Neural crest cell (in vitro differentiated cells): ENCODE data around the gene RDH13. TPM values are rescaled to one million over a fixed set of nuclear protein-coding genes. Genes with fewer than 3 reads are reported as not detected.

Experiments
- DNase-seq: peaks from one replicate; pipeline ENCODE4 v3.0.0; 2021; ENCODE audit warnings: low read depth, mixed read lengths, low spot score
- H3K27ac Mint-ChIP-seq: one replicate; pipeline ENCODE4 v1.8.0; 2021; ENCODE audit warnings: mild to moderate bottlenecking, mixed read lengths; ENCODE audit not compliant: unreplicated experiment
- H3K27me3 Mint-ChIP-seq: 2 replicates; pipeline ENCODE4 v1.8.0; 2021; ENCODE audit warnings: low read depth, mild to moderate bottlenecking, mixed read lengths
- H3K36me3 Mint-ChIP-seq: 2 replicates; pipeline ENCODE4 v1.8.0; 2021; ENCODE audit warnings: low read depth, mild to moderate bottlenecking, mixed read lengths
- H3K4me1 Mint-ChIP-seq: 2 replicates; pipeline ENCODE4 v1.8.0; 2021; ENCODE audit warnings: mixed read lengths
- H3K4me3 Mint-ChIP-seq: one replicate; pipeline ENCODE4 v1.8.0; 2021; ENCODE audit warnings: mild to moderate bottlenecking, mixed read lengths
- H3K9me3 Mint-ChIP-seq: 2 replicates; pipeline ENCODE4 v1.8.0; 2021; ENCODE audit warnings: mixed read lengths
- total RNA-seq: library from RNA; stranded (reverse); gene quantifications from 2 replicates; pipeline ENCODE4 v1.2.1, GENCODE V29; 2021
- TF ChIP-seq, protein P1 (sequence below): fragments of 200-600 bp; sonication (generic); conservative IDR thresholded peaks from 2 replicates; pipeline ENCODE4 v1.5.0; 2021; ENCODE audit warnings: antibody characterized with exemption, mild to moderate bottlenecking

The RDH13 gene
- total RNA-seq, 1 donor from 2014 or later = 19.9 TPM

DNA sequence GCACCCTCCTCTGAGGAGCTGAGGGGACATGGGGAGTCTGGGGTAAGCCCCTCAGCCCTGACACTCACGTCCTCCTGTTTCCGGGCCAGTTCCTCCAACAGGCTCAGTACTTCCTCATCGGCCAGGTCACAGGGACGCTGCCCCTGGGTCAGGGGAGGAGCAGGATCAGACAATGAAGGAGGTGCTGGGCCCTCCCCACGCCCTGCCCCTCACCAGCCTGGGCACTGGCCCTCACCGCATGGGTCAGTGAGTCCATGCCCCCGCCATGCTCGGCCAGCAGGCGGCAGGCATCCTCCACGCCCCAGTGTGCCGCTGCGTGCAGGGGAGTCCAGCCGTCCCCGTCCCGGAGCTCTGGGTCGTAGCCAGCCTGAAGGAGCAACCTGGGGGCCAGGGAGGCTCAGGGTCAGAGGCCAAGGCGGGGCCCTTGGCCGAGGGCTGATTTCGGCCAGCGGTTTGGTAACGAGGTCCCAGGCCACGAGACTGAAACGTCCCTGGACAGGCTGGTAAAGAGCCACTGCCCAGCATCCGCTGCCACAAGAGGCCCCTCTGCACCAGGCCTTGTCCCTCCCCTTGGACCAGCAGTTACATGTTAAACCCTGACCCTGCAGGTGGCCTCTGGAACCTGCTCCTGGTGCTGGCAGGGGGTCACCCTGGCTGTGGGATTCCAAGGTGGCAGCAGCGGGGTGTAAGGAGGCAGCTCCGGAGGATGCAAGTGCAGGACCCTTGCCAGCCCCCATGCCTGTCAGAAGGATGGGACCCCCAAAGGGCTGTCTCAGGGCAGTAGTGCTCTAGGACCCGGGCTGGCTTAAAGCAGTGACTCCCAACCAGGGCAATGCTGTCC lies 36.0 kb upstream of the RDH13 start:
- TF ChIP-seq, protein P1, sequence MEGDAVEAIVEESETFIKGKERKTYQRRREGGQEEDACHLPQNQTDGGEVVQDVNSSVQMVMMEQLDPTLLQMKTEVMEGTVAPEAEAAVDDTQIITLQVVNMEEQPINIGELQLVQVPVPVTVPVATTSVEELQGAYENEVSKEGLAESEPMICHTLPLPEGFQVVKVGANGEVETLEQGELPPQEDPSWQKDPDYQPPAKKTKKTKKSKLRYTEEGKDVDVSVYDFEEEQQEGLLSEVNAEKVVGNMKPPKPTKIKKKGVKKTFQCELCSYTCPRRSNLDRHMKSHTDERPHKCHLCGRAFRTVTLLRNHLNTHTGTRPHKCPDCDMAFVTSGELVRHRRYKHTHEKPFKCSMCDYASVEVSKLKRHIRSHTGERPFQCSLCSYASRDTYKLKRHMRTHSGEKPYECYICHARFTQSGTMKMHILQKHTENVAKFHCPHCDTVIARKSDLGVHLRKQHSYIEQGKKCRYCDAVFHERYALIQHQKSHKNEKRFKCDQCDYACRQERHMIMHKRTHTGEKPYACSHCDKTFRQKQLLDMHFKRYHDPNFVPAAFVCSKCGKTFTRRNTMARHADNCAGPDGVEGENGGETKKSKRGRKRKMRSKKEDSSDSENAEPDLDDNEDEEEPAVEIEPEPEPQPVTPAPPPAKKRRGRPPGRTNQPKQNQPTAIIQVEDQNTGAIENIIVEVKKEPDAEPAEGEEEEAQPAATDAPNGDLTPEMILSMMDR = no peak
- no peak for DNase-seq
- H3K4me1 Mint-ChIP-seq = peaks cover 10% of the 10 kb centered on the region
- no peak overlapping the region for H3K27ac Mint-ChIP-seq
- no peak overlapping the region for H3K4me3 Mint-ChIP-seq
- H3K36me3 Mint-ChIP-seq = peaks cover 11% of the 10 kb centered on the region
- H3K9me3 Mint-ChIP-seq = no peaks in the 10 kb centered on the region
- H3K27me3 Mint-ChIP-seq = no peaks in the 10 kb centered on the region

DNA sequence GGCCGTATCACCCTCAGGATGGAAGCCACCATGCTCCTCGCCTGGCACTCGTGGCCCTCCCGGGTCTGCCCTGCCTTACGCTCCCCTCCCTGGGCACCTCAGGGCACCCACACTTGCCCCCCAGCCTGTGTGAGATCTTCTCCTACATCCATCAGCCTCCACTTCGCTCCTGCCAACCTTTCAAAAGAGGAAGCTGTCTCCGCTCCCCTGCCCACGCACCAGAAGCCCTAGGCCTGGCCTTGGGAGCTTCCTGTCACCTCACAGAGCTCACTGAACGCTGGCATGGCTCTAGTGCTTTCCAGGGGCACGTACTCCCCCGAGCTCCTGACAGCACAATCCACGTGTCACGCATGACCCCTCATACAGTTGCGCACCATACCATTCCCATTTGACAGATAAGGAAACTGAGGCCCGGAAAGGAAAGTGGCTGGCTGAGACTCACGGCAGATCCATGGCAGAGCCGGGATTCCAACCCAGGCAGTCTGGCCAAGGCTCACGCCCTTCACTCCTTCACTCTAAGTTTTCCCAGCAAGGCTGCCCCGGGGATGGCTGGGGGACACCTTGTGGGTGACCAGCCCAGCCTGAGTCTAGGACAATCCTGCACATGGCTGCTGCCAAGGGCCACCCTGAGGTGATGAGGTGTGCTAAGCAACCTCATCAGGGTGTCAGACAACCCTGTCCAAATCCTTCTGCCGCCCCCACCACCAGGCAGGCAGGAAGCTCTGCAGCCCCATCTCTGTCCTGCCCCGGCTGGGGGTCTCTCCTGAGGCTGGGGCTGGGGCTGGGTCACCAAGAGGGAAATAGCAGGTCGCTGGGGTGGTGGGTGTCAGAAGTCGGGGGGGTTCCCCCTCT lies 35.1 kb upstream of the RDH13 start:
- no peaks in the 10 kb centered on the region for H3K27me3 Mint-ChIP-seq
- H3K4me1 Mint-ChIP-seq = peaks cover 10% of the 10 kb centered on the region
- no peak overlapping the region for H3K4me3 Mint-ChIP-seq
- peaks cover 9% of the 10 kb centered on the region for H3K36me3 Mint-ChIP-seq
- no peak overlapping the region for H3K27ac Mint-ChIP-seq
- DNase-seq = no peak
- TF ChIP-seq, protein P1 = no peak
- no peaks in the 10 kb centered on the region for H3K9me3 Mint-ChIP-seq

DNA sequence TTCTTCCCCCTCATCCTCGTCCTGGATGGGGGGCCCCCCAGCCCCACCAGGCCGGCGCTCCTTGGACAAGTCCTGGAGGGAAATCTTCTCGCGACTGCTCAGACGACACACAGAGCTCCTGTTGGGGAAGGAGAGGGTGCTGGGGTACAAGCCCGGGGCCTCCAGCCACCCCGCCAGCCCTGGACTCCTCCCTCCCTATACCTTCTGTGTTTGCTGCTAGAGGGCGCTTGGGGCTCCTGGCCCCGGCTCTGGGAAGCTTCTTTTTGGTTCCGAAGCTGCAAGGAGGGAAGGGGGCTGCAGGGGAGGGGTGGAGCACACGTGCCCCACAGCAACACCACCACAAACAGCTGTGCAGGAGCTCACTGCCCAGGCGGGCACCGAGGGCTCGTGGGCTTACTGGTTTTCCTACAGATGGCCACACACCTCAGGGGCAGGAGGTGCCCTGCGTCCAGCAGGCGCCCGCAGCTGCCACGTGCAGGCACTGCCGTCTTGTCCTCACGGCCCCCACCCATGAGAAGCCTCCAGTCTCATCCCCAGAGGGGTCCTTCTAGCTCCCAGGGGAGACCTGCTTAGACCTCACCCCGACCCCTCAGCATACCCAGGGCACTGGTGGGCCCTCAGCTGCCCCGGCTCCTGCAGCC lies 33.2 kb upstream of the RDH13 start:
- TF ChIP-seq, protein P1 = no peak
- H3K36me3 Mint-ChIP-seq = no peaks in the 10 kb centered on the region
- H3K4me3 Mint-ChIP-seq = no peak overlapping the region
- no peak for DNase-seq
- H3K27me3 Mint-ChIP-seq = no peaks in the 10 kb centered on the region
- H3K27ac Mint-ChIP-seq = no peak overlapping the region
- peaks cover 10% of the 10 kb centered on the region for H3K4me1 Mint-ChIP-seq
- H3K9me3 Mint-ChIP-seq = no peaks in the 10 kb centered on the region

DNA sequence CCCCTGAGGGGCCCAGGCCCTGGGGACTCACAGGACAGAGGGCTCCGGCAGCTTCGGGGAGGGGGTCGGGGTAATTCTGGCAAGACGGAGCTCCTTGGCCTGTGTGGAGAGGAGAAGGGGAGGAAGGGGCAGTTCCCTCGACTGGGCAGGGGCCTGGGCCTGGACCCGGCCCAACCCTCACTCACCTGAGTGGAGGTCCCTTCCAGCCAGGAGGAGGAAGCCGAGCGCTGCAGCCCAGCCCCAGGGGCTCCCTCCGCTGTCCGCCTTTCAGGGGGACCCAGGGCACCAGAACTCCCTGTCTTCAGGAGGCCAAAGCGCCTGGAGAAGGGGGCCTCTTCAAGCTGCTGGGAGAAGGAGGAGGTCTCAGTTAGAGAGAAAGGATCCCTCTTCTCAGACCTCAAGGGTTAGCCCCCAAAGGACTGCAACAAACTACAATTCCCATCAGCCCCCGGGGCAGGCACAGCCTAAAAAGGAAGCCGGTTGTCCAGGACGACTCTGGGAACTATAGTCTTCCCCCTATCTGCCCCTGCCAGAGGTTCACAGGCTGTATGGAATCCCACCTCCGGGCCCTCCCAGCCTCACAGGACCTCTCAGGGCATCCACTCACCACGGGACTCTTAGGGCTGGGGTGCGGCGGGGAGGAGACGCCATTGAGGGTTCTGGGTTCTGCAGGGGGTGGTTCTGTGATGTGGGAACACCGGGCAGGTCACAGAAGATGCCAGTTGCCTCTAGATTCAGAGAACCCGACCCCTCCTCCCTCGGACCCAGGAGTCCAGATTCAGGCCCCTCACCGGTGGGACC lies 32.5 kb upstream of the RDH13 start:
- no peak overlapping the region for H3K27ac Mint-ChIP-seq
- TF ChIP-seq, protein P1 = no peak
- no peak for DNase-seq
- H3K4me3 Mint-ChIP-seq = peak overlapping the region; percentile 39
- H3K36me3 Mint-ChIP-seq = no peaks in the 10 kb centered on the region
- no peaks in the 10 kb centered on the region for H3K27me3 Mint-ChIP-seq
- peaks cover 10% of the 10 kb centered on the region for H3K4me1 Mint-ChIP-seq
- no peaks in the 10 kb centered on the region for H3K9me3 Mint-ChIP-seq
